NCI-H2107 (cell line): Measurements from ENCODE around the gene PIGP.
A peak's percentile ranks its signal among the peaks of the same experiment; 100 is the strongest.
"Not testable (repeated sequence)": the region's sequence is repeated elsewhere in the genome, so short reads cannot be mapped to it uniquely, and the experiment has no call there.

Experiments used
- DNase-seq: peaks from one replicate; lab custom pipeline; 2025; lab: John Stamatoyannopoulos, UW

Gene PIGP

DNA sequence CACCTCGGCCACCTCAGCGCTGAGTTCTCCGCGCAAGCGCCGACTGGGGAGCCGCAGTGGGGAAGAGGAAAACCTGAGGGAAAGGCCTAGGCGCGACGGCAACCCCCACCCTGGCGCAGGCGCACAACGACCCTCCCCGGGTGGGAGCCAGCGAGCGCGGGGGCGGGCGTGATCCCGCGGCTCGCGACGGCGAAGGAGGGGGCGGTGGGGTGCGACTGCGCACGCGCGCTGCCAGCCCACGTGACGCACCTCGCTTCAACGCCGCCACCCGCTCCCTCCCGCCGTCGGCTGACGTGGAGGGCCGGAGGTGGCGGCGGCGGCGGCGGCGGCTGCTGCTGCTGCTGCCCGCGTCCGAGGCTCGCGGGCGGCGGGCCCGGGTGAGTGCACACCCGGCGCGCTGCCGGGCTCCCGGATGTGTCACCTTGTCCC is at the start of gene PIGP, which contains the start of gene TTC3:
Gene PIGP, minus strand, starts transcription at position 84 of the 429 bp plus-strand sequence. CDS start 556 bp downstream, outside the sequence.
Gene TTC3, plus strand, starts transcription at position 267 of the 429 bp plus-strand sequence. CDS start 14,004 bp downstream, outside the sequence.
- DNase-seq: peak; percentile 97

DNA sequence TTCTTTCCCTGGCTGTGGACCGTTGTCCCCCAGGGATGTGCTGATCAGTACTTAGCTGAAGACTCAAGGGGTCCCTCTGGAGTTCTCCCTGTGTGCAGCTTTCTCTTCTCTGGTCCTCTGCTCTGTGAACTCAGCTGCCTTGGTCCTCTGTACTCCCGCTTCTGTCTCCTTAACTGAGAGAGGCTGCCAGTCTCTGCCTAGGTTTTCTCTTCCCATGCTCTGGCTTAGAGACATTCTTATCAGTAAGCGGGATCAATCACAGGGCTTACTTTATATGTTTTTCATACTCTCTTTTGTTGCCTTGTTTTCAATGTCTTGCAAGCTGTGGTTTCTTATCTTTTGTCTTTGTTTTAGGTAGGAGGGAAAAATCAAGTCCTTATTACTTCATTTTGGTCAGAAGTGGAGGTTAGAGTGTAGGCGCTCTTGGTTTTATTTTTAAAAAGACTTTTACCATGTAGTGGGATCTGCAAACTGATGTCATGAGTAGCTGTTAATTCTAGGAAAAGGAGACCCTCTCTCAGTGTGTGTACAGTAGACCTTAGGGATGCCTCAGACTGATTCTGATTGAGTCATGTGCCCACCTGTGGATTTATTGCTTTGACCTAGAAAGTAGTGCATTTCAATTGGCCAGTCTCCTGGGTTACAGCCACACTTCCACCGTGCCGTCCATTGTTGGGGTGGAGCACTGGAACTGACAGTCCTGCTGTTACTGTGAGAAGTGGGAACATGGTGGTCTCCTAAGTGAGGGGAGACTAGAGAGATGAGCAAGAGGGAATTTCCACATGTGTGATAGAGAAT is 46.7 kb upstream of the PIGP start:
- no peak for DNase-seq

DNA sequence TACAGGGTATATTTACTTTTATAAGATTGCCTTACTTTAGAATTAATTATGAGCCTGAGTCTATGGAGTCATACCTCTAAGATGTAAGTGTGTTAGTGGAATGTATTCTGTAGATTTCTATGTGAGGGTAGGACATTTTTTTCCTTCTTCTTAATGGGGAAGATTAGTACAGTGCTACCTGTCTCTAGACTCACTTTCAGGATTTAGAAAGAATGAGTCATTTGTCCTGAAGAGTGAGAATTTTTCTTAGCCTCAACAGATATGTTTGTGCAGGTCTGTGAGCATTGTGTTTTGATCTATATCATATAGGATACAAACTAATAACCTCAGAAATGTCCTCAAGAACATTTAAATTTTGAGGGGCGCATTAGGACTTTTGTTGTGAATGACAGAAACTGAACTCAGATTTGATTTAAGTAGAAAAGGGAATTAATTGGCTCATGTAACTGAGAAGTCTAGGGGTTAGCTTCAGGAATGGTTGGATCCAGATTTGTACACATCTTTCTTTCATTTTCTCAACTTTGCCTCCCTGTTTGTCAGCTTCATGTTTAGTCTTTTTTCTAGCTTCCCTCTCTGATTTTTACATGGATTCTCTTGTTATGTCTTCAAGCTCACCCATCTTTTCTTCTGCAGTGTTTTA is 45.4 kb upstream of the PIGP start:
- DNase-seq: no peak

DNA sequence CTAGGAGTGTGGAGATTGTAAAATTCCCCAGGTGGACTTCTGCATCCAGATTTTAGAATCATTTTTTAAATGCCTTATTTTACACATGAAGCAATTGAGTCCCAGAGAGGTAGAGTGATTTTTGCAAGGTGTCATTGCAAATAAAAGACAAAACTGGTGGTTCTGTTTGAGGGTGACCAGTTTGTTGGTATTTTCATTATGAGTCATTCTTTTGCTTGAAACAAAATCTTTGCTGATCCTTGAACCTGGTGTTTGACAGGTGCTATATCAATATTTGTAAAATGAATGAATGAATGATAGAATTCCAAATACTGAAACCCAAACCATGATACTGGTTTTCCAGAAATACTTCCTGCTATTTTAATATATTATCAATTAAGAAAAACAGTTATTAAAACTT is 44.3 kb upstream of the PIGP start:
- DNase-seq: no peak

DNA sequence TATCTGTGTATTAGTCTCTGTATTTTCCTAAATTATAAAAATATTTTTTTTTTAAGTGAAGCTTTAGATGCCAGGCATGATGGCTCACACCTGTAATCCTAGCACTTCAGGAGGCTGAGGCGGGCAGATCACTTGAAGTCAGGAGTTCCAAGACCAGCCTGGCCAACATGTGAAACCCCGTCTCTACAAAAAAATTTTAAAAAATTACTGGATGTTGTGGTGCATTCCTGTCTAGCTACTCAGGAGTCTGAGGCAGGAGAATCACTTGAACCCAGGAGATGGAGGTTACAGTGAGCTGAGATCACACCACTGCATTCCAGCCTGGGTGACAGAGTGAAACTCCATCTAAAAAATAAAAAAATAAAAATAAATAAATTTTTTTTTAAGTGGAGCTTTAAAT is 43.6 kb upstream of the PIGP start:
- not testable (repeated sequence) for DNase-seq

DNA sequence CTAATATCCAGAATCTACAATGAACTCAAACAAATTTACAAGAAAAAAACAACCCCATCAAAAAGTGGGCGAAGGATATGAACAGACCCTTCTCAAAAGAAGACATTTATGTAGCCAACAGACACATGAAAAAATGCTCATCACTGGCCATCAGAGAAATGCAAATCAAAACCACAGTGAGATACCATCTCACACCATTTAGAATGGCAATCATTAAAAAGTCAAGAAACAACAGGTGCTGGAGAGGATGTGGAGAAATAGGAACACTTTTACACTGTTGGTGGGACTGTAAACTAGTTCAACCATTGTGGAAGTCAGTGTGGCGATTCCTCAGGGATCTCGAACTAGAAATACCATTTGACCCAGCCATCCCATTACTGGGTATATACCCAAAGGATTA is 41.4 kb upstream of the PIGP start:
- not testable (repeated sequence) for DNase-seq

DNA sequence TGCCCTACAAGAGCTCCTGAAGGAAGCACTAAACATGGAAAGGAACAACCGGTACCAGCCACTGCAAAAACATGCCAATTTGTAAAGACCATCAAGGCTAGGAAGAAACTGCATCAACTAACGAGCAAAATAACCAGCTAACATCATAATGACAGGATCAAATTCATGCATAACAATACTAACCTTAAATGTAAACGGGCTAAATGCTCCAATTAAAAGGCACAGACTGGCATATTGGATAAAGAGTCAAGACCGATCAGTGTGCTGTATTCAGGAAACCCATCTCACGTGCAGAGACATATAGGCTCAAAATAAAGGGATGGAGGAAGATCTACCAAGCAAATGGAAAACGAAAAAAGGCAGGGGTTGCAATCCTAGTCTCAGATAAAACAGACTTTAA is 38.2 kb upstream of the PIGP start:
- DNase-seq: not testable (repeated sequence)

DNA sequence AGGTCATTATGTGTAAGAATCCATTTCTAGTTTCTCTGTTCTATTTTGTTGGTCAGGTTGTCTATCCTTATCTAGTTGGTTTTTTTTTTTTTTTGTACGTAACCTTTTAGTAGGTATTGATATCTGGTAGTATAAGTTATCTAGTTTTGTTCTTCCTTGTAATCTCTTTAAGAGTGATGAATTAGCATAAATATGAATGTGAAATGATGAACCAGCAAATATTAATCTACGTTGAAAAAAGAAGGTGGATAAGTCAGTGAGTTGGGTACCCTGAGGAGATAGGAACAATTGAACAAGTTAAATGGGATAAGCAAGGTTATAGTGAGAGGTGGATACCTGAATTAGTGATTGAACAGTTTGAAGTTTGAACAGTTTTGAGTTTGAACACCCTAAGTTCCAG is 34.1 kb upstream of the PIGP start:
- no peak for DNase-seq

DNA sequence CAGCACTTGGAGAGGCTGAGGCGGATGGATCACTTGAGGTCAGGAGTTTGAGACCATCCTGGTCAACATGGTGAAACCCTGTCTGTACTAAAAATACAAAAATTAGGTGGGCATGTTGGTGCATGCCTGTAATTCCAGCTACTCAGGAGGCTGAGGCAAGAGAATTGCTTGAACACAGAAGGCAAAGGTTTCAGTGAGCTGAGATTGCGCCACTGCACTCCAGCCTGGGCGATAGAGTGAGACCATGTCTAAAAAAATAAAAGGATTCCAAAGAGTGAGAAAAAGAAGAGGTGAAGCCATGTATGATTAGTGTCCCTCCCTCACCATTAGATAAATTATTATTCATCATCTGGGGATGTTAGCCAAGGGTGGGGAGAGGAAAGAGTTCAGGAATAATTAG is 29.9 kb upstream of the PIGP start:
- DNase-seq: not testable (repeated sequence)

DNA sequence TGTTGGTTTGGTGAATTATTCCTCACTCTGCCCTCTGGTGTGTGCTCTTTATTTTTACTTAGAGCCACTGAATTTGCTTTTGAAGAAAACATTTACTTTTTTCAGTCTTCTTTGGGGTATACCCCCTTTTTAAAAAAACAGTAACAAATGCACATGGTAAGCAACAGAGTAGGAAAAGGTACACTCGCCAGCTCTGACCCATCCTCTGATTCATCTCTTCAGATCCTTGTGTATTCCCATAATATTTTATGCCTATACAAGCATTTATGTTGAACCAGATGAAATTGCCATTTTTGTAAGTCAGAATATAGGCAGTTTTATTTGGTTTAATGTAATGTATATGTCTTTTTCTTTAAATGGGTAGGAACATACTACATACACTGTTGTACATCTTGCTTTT is 28.5 kb upstream of the PIGP start:
- no peak for DNase-seq

DNA sequence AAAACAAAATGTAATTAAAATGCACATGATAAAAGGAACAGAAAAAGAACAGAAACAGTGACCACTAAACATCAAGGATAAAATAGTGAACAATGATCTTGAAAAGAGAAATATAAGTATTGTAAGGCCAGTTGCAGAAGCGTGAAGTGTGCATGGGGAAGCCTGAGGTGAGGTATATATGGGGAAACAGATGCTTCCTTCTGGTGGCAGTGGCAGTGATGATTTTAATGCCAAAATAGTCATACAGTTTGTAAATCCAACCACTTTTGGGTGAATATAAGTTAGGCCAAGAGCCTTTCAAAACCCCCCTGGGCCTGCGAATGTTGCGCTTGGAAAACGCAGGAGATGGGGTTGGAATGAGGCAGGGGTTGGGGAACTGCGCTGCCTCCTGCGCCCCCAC is 27.4 kb upstream of the PIGP start:
- no peak for DNase-seq

DNA sequence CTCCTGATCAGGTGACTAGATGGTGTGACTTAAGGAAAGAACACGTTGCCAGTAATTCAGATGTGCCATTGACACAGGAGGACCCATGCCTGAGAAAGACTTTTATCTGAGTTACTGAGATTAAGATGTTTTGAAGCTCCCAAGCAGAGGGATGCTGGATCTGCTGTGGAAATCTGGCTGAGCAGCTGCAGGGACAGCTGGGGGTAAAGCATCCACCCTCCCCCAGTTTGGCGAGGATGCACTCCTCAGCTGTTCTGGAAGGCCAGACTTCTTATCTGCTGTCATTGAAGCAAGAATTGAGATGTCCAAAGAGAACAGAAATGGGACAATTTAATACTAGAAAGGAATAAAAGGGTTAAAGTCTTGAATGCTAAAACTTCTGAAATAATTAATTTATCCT is 25.9 kb upstream of the PIGP start:
- no peak for DNase-seq

DNA sequence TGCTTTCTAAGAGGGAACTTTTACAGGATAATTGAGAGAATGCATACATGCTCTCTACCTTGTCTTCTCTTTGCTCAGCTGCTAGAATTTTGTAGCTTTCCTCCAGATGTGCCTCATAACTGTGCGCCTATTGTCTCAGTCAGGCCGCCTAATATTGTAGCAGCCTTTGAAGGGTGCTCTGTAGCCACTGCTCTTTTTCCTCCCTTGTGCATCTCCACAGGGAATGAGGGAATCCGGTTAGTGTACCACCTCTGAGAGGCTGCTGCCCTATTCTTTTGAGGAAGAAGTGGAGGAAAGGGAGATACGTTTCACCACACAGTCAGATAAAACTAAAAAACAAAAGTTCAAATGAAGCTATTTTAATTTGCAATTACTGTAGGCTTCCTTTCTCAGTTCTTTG is 22.9 kb upstream of the PIGP start:
- DNase-seq: no peak

DNA sequence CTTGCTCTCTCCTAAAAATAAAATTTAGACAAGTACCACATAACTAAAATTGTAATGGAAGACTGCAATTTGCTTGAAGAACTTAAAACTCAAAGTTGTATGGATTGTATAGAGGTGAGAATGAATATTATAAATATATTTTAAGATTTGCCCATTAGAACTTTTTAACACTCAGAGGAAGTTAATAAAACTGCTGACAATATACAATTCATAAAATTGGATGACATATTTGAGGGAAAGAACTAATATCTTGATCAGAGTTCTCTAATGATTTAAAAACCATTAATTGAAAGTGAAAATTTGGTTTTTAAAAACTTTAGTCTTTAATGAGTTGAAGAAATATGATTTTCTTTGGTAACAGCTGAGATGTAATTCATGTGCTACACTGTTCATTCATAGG is 21.1 kb upstream of the PIGP start:
- DNase-seq: no peak

DNA sequence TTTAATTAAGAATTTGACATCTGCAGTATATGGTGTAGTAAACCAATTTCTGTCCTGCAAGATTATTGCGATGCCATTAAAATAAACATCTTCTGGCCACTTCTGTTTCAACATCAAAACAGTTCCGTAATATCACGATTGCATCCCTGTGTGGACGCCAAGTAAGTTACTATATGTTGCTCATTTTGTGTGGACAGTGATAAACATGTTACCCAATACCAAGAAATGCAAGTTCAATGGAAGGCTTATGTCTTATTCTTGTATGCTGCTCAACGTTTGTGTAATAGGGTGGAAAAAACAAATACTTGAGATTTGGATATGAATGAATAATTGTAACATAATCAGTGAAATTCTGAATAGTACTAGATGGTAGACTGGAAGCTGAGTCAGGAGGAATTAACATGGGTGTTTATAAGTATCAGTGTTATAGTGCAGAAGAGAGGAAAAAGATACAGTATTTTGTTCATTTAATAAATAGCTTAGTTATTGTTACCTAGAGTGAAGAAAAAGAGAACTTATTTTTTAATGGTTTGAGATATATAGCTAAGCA is 15.4 kb upstream of the PIGP start:
- DNase-seq: no peak

DNA sequence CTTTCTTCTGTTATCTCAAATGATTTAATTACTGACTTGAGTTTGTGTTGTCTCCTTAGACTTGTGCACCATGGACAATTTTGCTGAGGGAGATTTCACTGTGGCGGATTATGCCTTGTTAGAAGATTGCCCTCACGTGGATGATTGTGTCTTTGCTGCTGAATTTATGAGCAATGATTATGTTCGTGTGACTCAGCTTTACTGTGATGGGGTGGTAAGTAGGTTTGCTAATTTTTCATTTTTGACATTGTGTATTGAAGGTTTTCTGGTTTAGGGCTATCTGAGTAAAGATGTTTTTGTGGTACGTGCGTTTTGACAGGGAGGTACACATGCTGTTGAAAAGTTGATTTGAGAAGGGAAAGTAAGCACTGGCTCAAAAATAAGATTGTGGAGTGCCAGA is 14.3 kb upstream of the PIGP start:
- DNase-seq: peak; percentile 68

DNA sequence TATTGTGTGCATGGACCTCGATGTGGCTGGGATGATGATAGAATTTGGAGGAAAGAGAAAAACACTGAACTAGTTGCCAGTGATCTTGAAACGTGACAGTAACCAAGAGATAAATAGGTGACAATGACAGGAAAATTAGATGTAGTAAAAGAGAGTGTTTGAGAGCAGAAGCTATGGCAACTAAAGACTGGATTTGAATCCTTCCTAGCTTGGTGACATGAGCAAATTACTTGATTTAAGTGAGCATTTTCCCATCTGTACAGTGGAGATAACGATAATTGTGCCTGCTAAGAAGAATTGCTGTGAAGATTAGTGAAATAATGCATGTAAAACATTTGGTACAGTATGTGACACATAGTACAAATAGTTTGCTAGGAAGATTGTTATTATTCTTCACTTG is 12.9 kb upstream of the PIGP start:
- no peak for DNase-seq

DNA sequence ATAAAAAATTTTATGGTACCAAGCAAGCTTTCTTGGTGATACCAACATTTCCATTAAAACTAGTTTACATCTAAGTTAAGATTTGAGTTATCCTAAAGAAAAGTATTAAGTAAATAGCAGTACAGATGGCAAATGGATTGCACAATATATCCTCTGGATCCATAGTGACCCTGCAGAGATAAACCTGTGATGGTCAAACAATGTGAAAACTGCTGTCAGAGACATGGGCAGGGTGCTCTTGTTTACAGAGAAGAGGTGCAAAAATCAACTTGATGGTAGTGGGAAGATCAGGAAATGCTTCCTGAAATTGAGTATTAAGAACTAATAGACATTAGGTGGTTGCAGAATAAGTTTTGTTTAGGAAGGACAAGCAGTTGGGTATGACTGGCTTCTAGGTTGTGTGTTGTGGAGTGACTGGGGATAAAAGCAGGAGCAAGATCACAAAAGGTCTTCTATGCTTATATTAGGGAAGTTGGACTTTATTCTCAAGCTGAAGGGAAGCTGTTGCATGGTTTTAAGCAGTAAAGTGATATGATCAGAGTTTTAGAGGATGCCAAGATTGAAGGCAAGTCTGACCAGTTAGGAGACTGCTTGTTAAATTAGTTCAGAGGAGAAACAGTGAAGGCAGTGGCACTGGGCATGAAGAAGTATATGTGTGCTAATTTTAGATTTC is 10.1 kb upstream of the PIGP start:
- no peak for DNase-seq

DNA sequence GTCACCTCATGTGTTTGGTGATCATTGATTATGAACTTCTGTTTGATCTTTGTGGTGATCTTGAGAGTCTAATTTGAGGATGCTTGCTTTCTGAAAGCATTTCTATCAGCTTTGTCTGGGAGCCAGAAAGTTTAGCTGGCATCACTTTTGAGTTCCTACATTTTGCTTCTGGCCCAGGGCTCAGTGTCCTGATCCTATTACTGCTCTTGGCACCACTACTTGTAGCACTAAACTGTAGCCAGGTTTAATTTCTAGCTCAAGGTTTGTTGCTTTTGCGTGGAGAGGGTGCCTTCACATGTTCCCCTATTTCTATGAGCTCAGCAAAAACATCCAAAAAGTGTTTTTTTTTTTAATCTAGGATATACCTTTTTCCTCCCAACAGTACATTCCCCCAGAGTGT is 9.5 kb upstream of the PIGP start:
- no peak for DNase-seq

DNA sequence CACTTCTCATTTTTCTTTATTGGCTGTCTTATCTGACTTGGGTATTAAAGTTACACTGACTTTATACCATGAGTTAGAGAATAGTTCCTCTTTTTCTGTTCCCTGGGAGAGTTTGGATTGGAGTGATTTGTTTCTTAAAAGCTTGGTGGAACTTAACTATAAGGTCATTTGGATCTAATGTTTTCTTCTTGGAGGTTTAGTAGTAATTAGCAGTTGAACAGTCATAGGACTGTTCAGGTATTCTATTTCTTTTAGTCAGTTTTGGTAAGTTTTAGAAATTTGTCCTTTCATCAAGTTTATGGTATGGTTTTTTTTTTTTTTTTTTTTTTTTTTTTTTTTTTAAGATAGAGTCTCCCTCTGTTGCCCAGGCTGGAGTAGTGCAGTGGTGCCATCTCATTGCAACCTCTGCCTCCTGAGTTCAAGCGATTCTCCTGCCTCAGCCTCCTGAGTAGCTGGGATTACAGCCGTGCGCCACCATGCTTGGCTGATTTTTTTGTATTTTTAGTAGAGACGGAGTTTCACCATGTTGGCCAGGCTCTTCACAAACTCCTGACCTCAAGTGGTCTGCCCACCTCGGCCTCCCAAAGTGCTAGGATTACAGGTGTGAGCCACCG is 6.4 kb upstream of the PIGP start:
- no peak for DNase-seq

DNA sequence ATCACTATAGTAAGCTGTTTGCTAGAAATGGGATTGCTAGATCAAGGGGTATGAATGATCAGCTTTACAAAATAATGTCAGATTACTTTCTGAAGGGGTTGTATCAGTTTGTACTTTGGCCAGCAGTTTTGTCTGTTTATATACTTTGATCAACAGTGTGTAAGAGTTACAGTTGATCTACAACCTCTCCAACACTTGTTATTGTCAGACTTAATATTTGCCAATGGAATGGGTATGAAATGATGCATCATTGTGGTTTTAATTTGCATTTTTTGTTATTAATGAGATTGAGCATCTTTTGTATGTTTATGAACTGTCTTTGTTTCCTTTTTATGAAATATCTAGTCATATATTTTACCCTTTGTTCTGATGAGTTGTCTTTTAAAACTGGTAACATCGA is 4.5 kb upstream of the PIGP start:
- DNase-seq: no peak
